Vagina (tissue), 2 donors: ENCODE data around the gene ELOVL6.

Experiments used
- POLR2A ChIP-seq, 2 donors: fragments of 450-650 bp; IDR thresholded peaks; one replicate each; pipeline ENCODE4 v1.6.1; 2017; ENCODE audit warnings: antibody characterized with exemption in 2 of 2, mild to moderate bottlenecking in 2 of 2, moderate library complexity in 2 of 2
- POLR2AphosphoS5 ChIP-seq, 2 donors: sonication (generic); formaldehyde crosslinking; IDR thresholded peaks; one replicate each; pipeline ENCODE4 v1.9.0; 2017; ENCODE audit warnings: antibody characterized with exemption in 2 of 2, mild to moderate bottlenecking in 2 of 2, low read depth in 1 of 2; ENCODE audit not compliant: insufficient read depth in 1 of 2
- TF ChIP-seq, protein P1 (sequence below), 3 experiments: fragments of 450-650 bp in 2 of 3; fragments of 200-600 bp in 1 of 3; sonication (generic) in 1 of 3; IDR thresholded peaks; one replicate each; pipeline ENCODE4 v1.5.1; 2017 to 2019; ENCODE audit warnings: antibody characterized with exemption in 3 of 3, mild to moderate bottlenecking in 2 of 3, moderate library complexity in 2 of 3

DNA sequence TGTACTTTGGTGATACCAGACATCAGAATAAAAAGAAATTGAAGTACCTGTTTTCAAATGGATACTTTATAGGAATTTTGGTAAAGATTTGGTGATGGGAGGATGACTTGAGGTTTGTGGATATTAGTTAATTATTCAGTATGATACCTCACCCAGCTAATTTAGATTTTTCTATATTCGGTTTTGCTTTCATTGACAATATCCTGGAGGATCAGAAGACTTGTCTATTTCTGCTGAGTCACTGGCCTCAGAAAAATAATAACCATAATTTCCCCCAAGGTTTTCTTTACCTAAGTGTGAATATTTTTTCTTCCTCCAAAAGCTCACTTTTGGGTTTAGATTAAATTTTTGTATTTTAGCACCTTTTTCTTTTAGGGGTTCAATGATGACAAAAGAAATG, 185.5 kb downstream of the ELOVL6 start:
- TF ChIP-seq, protein P1, sequence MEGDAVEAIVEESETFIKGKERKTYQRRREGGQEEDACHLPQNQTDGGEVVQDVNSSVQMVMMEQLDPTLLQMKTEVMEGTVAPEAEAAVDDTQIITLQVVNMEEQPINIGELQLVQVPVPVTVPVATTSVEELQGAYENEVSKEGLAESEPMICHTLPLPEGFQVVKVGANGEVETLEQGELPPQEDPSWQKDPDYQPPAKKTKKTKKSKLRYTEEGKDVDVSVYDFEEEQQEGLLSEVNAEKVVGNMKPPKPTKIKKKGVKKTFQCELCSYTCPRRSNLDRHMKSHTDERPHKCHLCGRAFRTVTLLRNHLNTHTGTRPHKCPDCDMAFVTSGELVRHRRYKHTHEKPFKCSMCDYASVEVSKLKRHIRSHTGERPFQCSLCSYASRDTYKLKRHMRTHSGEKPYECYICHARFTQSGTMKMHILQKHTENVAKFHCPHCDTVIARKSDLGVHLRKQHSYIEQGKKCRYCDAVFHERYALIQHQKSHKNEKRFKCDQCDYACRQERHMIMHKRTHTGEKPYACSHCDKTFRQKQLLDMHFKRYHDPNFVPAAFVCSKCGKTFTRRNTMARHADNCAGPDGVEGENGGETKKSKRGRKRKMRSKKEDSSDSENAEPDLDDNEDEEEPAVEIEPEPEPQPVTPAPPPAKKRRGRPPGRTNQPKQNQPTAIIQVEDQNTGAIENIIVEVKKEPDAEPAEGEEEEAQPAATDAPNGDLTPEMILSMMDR (IDR thresholded peaks at IDR 0.05): no peak
- TF ChIP-seq POLR2A (IDR thresholded peaks at IDR 0.05): no peak
- TF ChIP-seq POLR2AphosphoS5 (IDR thresholded peaks at IDR 0.05; ENCODE audit: insufficient read depth in 1 of 2, low read depth in 1 of 2): no peak
